ENCODE measurements around the gene RGP1. TPM values are rescaled to one million over a fixed set of nuclear protein-coding genes. Genes with fewer than 3 reads are reported as not detected.

The RGP1 gene
- total RNA-seq, 1 donor from 2014 or later, result 34.9 TPM

- no peaks in the 10 kb centered on the region for H3K27me3 Mint-ChIP-seq (ENCODE audit: low read depth)
- no peak overlapping the region for H3K27ac Mint-ChIP-seq (ENCODE audit: unreplicated experiment)
- H3K4me1 Mint-ChIP-seq, result peaks cover 14% of the 10 kb centered on the region
- peaks cover 26% of the 10 kb centered on the region for H3K36me3 Mint-ChIP-seq (ENCODE audit: low read depth)
- no peak for TF ChIP-seq CTCF (conservative IDR thresholded peaks at IDR 0.05)
- H3K4me3 Mint-ChIP-seq, result peak overlapping the region; percentile 31
- H3K9me3 Mint-ChIP-seq, result no peaks in the 10 kb centered on the region
- DNase-seq (ENCODE audit: low read depth, low spot score), result no peak
Measured at GRCh38 chr9:35738924-35739323, 10.2 kb upstream of the RGP1 start.

- Mint-ChIP-seq H3K27me3 (ENCODE audit: low read depth) (no peaks in the 10 kb centered on the region), H3K4me3 (no peak overlapping the region), H3K9me3 (no peaks in the 10 kb centered on the region), H3K36me3 (ENCODE audit: low read depth) (peaks cover 26% of the 10 kb centered on the region), H3K4me1 (peaks cover 14% of the 10 kb centered on the region), H3K27ac (ENCODE audit: unreplicated experiment) (no peak overlapping the region)
- TF ChIP-seq CTCF (conservative IDR thresholded peaks at IDR 0.05), result no peak
- no peak for DNase-seq (ENCODE audit: low read depth, low spot score)
Measured at GRCh38 chr9:35740243-35740642, 8.8 kb upstream of the RGP1 start.

- no peak overlapping the region for H3K27ac Mint-ChIP-seq (ENCODE audit: unreplicated experiment)
- H3K36me3 Mint-ChIP-seq (ENCODE audit: low read depth), result peaks cover 29% of the 10 kb centered on the region
- no peak for TF ChIP-seq CTCF (conservative IDR thresholded peaks at IDR 0.05)
- H3K27me3 Mint-ChIP-seq (ENCODE audit: low read depth), result no peaks in the 10 kb centered on the region
- no peaks in the 10 kb centered on the region for H3K9me3 Mint-ChIP-seq
- peaks cover 15% of the 10 kb centered on the region for H3K4me1 Mint-ChIP-seq
- DNase-seq (ENCODE audit: low read depth, low spot score), result no peak
- H3K4me3 Mint-ChIP-seq, result no peak overlapping the region
Measured at GRCh38 chr9:35741740-35742139, 7.3 kb upstream of the RGP1 start.

- no peak for DNase-seq (ENCODE audit: low read depth, low spot score)
- TF ChIP-seq CTCF (conservative IDR thresholded peaks at IDR 0.05), result no peak
- Mint-ChIP-seq H3K9me3 (no peaks in the 10 kb centered on the region), H3K27ac (ENCODE audit: unreplicated experiment) (no peak overlapping the region), H3K4me3 (peak overlapping the region; percentile 13), H3K36me3 (ENCODE audit: low read depth) (peaks cover 28% of the 10 kb centered on the region), H3K27me3 (ENCODE audit: low read depth) (no peaks in the 10 kb centered on the region), H3K4me1 (peaks cover 29% of the 10 kb centered on the region)
Measured at GRCh38 chr9:35743452-35743851, 5.6 kb upstream of the RGP1 start.

- H3K27me3 Mint-ChIP-seq (ENCODE audit: low read depth), result no peaks in the 10 kb centered on the region
- no peaks in the 10 kb centered on the region for H3K9me3 Mint-ChIP-seq
- H3K4me3 Mint-ChIP-seq, result peak overlapping the region; percentile 13
- peaks cover 29% of the 10 kb centered on the region for H3K4me1 Mint-ChIP-seq
- no peak for TF ChIP-seq CTCF (conservative IDR thresholded peaks at IDR 0.05)
- peaks cover 23% of the 10 kb centered on the region for H3K36me3 Mint-ChIP-seq (ENCODE audit: low read depth)
- DNase-seq (ENCODE audit: low read depth, low spot score), result no peak
- H3K27ac Mint-ChIP-seq (ENCODE audit: unreplicated experiment), result no peak overlapping the region
Measured at GRCh38 chr9:35743880-35744518, 5.1 kb upstream of the RGP1 start.
